Gastroesophageal sphincter (tissue), 3 donors: ENCODE results near the gene TOM1L2.

Experiments used
- EP300 ChIP-seq: sonication (generic); formaldehyde crosslinking; IDR thresholded peaks from one replicate; pipeline ENCODE4 v1.6.1; 2017; ENCODE audit warnings: antibody characterized with exemption, mild to moderate bottlenecking
- POLR2AphosphoS5 ChIP-seq: sonication (generic); formaldehyde crosslinking; IDR thresholded peaks from one replicate; pipeline ENCODE4 v1.6.1; 2017; ENCODE audit warnings: antibody characterized with exemption
- TF ChIP-seq, protein P1 (sequence below), 4 experiments: fragments of 200-600 bp in 2 of 4; fragments of 450-650 bp in 2 of 4; sonication (generic) in 1 of 4; IDR thresholded peaks; one replicate each; pipeline ENCODE4 v1.5.1; 2017 to 2019; ENCODE audit warnings: antibody characterized with exemption in 4 of 4, mild to moderate bottlenecking in 2 of 4, moderate library complexity in 2 of 4

DNA sequence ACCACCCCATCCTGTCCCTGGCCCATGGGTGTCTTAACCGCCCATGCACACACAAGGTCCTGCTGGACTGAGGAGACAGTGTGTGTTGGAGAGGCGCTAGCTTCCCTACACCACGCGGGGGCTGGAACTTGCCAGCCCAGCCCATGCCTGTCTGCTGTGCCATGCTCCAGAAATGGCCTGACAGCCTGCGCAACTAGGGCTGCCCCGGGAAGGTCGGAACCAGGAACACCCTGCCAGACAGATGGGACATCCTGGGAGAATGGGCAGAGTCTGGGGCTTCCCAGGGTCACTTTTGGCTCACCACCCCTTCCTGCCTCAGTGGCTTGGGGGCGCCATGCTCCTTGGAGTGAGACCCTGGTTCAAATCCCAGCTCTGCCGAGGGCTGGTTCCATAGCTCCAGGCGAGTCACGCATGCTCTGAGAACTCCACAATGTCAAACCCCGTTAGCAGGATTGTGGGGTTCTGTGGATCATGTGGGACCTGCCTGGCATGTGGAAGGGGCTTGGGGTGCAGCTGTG, 171.6 kb downstream of the TOM1L2 start:
- TF ChIP-seq POLR2AphosphoS5 (no peak), EP300 (no peak)
- TF ChIP-seq, protein P1, sequence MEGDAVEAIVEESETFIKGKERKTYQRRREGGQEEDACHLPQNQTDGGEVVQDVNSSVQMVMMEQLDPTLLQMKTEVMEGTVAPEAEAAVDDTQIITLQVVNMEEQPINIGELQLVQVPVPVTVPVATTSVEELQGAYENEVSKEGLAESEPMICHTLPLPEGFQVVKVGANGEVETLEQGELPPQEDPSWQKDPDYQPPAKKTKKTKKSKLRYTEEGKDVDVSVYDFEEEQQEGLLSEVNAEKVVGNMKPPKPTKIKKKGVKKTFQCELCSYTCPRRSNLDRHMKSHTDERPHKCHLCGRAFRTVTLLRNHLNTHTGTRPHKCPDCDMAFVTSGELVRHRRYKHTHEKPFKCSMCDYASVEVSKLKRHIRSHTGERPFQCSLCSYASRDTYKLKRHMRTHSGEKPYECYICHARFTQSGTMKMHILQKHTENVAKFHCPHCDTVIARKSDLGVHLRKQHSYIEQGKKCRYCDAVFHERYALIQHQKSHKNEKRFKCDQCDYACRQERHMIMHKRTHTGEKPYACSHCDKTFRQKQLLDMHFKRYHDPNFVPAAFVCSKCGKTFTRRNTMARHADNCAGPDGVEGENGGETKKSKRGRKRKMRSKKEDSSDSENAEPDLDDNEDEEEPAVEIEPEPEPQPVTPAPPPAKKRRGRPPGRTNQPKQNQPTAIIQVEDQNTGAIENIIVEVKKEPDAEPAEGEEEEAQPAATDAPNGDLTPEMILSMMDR (IDR thresholded peaks at IDR 0.05): no peak
